ENCODE data around the gene AP1M2.

Gene AP1M2

DNA sequence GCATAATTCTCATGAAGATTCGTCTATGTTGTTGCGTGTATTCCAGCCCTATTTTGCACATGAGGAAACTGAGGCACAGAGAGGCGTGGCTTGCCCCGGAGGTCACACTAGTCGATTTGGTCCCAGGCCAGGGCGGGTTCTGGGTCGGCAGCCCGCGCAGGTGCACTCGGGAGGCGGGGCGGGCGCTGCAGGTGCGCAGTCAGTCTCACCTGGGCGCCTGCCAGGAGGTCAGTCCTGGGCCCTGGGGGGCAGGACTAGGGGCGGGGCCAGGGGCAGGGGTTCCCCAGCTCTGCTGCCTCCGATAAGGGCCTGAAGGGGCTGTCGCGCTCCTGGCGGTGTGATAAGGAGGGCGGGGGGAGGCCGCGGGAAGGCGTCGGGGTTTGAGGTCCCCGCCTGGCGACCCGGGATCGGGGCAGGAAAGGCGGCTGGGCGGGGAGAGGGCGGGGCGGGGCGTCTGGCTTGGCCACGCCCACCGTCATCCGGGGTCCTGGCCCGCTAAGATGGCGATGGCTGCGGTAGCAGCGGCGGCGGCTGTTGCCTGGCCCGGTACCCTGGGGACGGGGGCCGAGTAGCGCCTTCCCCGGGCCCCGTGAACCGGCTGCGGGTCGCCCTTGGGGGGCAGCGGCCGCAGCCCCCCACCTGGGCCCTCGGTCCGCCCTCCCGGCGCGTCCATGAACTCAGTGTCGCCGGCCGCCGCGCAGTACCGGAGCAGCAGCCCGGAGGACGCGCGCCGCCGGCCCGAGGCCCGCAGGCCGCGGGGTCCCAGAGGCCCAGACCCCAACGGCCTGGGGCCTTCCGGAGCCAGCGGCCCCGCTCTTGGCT is 43.5 kb downstream of the AP1M2 start, which contains the start of gene ATG4D (continued):
- TF ChIP-seq ZNF707 (tag by site-specific recombination; IDR thresholded peaks at IDR 0.05) (no peak), BCL11A (tag by site-specific recombination; IDR thresholded peaks at IDR 0.05; ENCODE audit: low read depth) (no peak), ZNF521 (tag by site-specific recombination; IDR thresholded peaks at IDR 0.05) (no peak), ZNF121 (tag by site-specific recombination; IDR thresholded peaks at IDR 0.05) (no peak), ZNF394 (tag by site-specific recombination; IDR thresholded peaks at IDR 0.05; ENCODE audit: borderline replicate concordance) (no peak), ZNF785 (tag by site-specific recombination; IDR thresholded peaks at IDR 0.05) (no peak), ZBTB21 (tag by site-specific recombination; IDR thresholded peaks at IDR 0.05) (no peak), ZEB2 (tag by site-specific recombination; IDR thresholded peaks at IDR 0.05) (peak; percentile 74; the same call in 1 of the 2 replicates), MYNN (tag by site-specific recombination; IDR thresholded peaks at IDR 0.05; ENCODE audit: borderline replicate concordance) (no peak), ZNF624 (tag by site-specific recombination; IDR thresholded peaks at IDR 0.05) (no peak), GLIS2 (tag by site-specific recombination; IDR thresholded peaks at IDR 0.05) (peak; percentile 67), SCRT2 (tag by site-specific recombination; IDR thresholded peaks at IDR 0.05) (no peak), ZNF473 (tag by site-specific recombination; IDR thresholded peaks at IDR 0.05) (no peak), ZNF133 (tag by site-specific recombination; IDR thresholded peaks at IDR 0.05) (no peak), ZNF776 (tag by site-specific recombination; IDR thresholded peaks at IDR 0.05; ENCODE audit: borderline replicate concordance) (no peak), ZSCAN30 (tag by site-specific recombination; IDR thresholded peaks at IDR 0.05) (no peak; the same call in 1 of the 2 replicates), IKZF3 (tag by site-specific recombination; IDR thresholded peaks at IDR 0.05) (no peak), ZNF404 (tag by site-specific recombination; IDR thresholded peaks at IDR 0.05) (no peak)
- TF ChIP-seq, protein P1, sequence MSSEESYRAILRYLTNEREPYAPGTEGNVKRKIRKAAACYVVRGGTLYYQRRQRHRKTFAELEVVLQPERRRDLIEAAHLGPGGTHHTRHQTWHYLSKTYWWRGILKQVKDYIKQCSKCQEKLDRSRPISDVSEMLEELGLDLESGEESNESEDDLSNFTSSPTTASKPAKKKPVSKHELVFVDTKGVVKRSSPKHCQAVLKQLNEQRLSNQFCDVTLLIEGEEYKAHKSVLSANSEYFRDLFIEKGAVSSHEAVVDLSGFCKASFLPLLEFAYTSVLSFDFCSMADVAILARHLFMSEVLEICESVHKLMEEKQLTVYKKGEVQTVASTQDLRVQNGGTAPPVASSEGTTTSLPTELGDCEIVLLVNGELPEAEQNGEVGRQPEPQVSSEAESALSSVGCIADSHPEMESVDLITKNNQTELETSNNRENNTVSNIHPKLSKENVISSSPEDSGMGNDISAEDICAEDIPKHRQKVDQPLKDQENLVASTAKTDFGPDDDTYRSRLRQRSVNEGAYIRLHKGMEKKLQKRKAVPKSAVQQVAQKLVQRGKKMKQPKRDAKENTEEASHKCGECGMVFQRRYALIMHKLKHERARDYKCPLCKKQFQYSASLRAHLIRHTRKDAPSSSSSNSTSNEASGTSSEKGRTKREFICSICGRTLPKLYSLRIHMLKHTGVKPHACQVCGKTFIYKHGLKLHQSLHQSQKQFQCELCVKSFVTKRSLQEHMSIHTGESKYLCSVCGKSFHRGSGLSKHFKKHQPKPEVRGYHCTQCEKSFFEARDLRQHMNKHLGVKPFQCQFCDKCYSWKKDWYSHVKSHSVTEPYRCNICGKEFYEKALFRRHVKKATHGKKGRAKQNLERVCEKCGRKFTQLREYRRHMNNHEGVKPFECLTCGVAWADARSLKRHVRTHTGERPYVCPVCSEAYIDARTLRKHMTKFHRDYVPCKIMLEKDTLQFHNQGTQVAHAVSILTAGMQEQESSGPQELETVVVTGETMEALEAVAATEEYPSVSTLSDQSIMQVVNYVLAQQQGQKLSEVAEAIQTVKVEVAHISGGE (tag by site-specific recombination; conservative IDR thresholded peaks at IDR 0.05; ENCODE audit: low read depth): no peak
- TF ChIP-seq, protein P2, sequence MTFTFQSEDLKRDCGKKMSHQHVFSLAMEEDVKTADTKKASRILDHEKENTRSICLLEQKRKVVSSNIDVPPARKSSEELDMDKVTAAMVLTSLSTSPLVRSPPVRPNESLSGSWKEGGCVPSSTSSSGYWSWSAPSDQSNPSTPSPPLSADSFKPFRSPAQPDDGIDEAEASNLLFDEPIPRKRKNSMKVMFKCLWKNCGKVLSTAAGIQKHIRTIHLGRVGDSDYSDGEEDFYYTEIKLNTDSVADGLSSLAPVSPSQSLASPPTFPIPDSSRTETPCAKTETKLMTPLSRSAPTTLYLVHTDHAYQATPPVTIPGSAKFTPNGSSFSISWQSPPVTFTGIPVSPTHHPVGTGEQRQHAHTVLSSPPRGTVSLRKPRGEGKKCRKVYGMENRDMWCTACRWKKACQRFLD (tag by site-specific recombination; IDR thresholded peaks at IDR 0.05): no peak
- TF ChIP-seq, protein P3, sequence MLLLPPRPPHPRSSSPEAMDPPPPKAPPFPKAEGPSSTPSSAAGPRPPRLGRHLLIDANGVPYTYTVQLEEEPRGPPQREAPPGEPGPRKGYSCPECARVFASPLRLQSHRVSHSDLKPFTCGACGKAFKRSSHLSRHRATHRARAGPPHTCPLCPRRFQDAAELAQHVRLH (tag by site-specific recombination; IDR thresholded peaks at IDR 0.05): no peak
- TF ChIP-seq, protein P4, sequence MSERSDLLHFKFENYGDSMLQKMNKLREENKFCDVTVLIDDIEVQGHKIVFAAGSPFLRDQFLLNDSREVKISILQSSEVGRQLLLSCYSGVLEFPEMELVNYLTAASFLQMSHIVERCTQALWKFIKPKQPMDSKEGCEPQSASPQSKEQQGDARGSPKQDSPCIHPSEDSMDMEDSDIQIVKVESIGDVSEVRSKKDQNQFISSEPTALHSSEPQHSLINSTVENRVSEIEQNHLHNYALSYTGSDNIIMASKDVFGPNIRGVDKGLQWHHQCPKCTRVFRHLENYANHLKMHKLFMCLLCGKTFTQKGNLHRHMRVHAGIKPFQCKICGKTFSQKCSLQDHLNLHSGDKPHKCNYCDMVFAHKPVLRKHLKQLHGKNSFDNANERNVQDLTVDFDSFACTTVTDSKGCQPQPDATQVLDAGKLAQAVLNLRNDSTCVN (tag by site-specific recombination; optimal IDR thresholded peaks at IDR 0.05): peak; percentile 22
- TF ChIP-seq, protein P5, sequence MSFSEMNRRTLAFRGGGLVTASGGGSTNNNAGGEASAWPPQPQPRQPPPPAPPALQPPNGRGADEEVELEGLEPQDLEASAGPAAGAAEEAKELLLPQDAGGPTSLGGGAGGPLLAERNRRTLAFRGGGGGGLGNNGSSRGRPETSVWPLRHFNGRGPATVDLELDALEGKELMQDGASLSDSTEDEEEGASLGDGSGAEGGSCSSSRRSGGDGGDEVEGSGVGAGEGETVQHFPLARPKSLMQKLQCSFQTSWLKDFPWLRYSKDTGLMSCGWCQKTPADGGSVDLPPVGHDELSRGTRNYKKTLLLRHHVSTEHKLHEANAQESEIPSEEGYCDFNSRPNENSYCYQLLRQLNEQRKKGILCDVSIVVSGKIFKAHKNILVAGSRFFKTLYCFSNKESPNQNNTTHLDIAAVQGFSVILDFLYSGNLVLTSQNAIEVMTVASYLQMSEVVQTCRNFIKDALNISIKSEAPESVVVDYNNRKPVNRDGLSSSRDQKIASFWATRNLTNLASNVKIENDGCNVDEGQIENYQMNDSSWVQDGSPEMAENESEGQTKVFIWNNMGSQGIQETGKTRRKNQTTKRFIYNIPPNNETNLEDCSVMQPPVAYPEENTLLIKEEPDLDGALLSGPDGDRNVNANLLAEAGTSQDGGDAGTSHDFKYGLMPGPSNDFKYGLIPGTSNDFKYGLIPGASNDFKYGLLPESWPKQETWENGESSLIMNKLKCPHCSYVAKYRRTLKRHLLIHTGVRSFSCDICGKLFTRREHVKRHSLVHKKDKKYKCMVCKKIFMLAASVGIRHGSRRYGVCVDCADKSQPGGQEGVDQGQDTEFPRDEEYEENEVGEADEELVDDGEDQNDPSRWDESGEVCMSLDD (tag by site-specific recombination; IDR thresholded peaks at IDR 0.05): 0 out of 2 replicates have a peak, but pooled peaks have one; percentile 67
- TF ChIP-seq, protein P6, sequence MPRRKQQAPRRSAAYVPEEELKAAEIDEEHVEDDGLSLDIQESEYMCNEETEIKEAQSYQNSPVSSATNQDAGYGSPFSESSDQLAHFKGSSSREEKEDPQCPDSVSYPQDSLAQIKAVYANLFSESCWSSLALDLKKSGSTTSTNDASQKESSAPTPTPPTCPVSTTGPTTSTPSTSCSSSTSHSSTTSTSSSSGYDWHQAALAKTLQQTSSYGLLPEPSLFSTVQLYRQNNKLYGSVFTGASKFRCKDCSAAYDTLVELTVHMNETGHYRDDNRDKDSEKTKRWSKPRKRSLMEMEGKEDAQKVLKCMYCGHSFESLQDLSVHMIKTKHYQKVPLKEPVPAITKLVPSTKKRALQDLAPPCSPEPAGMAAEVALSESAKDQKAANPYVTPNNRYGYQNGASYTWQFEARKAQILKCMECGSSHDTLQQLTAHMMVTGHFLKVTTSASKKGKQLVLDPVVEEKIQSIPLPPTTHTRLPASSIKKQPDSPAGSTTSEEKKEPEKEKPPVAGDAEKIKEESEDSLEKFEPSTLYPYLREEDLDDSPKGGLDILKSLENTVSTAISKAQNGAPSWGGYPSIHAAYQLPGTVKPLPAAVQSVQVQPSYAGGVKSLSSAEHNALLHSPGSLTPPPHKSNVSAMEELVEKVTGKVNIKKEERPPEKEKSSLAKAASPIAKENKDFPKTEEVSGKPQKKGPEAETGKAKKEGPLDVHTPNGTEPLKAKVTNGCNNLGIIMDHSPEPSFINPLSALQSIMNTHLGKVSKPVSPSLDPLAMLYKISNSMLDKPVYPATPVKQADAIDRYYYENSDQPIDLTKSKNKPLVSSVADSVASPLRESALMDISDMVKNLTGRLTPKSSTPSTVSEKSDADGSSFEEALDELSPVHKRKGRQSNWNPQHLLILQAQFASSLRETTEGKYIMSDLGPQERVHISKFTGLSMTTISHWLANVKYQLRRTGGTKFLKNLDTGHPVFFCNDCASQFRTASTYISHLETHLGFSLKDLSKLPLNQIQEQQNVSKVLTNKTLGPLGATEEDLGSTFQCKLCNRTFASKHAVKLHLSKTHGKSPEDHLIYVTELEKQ (tag by site-specific recombination; IDR thresholded peaks at IDR 0.05; ENCODE audit: borderline replicate concordance): no peak
- TF ChIP-seq, protein P7, sequence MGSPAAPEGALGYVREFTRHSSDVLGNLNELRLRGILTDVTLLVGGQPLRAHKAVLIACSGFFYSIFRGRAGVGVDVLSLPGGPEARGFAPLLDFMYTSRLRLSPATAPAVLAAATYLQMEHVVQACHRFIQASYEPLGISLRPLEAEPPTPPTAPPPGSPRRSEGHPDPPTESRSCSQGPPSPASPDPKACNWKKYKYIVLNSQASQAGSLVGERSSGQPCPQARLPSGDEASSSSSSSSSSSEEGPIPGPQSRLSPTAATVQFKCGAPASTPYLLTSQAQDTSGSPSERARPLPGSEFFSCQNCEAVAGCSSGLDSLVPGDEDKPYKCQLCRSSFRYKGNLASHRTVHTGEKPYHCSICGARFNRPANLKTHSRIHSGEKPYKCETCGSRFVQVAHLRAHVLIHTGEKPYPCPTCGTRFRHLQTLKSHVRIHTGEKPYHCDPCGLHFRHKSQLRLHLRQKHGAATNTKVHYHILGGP (tag by site-specific recombination; IDR thresholded peaks at IDR 0.05): no peak
